GM12873 (cell line): ENCODE results near the gene CRTC1.

Experiments used
- TF ChIP-seq, protein P1 (sequence below): IDR thresholded peaks from 2 replicates; pipeline ENCODE4 v1.5.1; 2012; ENCODE audit warnings: low read depth, mild to moderate bottlenecking, moderate library complexity, low read length, control low read depth; ENCODE audit not compliant: insufficient read depth; ENCODE audit errors: missing control alignments

Gene CRTC1

DNA sequence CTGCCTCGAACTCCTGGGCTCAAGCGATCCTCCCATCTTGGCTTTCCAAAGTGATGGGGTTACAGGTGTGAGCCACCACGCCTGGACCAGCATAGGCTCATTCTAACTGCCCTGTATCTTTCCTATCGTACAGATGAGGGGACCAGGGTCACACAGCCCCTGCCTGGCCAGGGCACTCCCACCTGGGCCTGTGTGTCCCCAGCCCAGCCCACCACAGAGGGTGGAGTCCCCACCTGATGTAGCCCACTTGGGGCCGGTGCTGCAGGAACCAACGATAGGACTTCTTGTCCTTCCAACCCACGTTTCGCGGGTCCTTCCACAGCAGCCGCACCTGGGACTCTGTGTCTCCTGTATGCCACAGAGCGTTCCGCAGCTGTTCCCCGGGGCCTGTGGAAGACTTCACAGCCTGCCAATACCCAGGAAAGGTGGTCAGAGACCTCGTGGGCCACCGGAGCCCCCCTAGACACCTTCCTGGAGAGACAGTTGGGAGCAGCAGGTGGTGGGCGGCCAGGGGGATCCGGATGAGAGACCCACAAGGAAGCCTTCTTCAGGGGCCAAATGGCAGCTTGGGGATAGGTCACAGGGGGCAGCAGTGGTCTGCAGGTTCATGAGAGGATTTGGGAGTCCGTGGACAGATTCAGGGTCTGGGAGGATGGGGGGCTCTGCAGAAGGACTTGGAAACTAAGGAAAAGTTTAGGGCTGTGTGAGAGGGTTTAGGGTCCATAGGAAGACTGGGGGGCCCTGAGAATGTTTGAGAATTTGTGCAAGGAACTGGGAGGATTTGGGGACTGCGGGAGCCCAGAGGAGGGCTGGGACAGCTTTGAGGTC, 100.7 kb downstream of the CRTC1 start:
- TF ChIP-seq, protein P1, sequence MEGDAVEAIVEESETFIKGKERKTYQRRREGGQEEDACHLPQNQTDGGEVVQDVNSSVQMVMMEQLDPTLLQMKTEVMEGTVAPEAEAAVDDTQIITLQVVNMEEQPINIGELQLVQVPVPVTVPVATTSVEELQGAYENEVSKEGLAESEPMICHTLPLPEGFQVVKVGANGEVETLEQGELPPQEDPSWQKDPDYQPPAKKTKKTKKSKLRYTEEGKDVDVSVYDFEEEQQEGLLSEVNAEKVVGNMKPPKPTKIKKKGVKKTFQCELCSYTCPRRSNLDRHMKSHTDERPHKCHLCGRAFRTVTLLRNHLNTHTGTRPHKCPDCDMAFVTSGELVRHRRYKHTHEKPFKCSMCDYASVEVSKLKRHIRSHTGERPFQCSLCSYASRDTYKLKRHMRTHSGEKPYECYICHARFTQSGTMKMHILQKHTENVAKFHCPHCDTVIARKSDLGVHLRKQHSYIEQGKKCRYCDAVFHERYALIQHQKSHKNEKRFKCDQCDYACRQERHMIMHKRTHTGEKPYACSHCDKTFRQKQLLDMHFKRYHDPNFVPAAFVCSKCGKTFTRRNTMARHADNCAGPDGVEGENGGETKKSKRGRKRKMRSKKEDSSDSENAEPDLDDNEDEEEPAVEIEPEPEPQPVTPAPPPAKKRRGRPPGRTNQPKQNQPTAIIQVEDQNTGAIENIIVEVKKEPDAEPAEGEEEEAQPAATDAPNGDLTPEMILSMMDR: no peak

DNA sequence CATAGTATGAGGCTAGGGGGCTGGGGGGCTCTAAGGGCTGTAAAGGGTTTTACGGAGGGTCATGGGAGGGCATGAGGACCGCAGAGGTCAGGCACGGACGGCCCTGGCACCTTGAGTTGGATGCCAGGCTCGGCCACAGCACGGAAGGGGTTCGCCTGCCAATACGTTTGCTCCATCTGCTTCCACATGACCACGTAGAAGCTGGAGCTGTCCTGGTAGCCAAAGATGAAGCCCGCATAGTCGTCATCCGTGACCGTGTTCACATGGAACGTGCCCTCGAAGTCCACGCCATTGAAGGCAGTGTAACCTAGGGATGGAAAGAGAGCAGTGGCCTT, 101.3 kb downstream of the CRTC1 start:
- TF ChIP-seq, protein P1: no peak

DNA sequence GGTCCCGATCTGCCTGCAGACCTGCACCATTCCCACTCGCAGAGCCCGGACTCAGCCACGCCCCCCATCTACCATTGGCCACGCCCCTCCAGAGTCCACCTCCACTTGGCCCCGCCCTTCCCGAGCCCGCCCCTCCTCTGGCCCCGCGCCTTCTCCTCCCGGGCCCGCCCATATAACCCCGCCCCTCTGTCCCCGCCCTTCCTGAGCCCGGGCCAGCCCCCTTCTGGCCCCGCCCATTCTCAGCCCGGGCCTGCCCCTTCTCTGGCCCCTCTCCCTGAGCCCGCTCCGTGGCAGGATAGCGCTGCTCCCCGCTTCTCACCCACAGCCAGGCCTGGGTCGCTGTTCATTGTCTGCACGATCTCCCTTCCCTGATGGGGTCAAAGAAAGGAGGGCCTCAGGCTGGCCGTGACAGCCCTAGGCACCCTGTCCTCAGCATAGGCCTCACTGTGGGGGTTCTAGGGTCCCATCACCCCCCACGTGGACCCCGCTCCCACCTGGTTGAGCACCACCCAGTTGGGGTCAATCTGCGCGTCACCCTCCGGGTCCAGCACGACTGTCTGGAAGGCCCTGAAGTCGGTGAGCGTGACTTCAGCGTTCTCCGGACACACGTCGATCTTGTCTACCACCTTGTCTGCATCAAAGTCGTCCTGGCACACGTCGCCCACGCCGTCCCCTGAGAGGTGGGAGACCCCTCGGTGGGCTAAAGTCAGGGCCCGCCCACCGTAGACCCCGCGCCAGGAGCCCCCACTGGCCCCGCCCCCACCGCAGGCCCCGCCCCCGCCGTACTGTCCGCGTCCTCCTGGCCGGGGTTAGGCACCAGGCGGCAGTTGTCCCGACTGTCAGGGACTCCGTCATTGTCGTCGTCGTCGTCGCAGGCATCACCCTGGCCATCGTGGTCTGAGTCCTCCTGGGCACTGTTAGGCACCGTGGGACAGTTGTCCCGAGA, 102.0 kb downstream of the CRTC1 start:
- TF ChIP-seq, protein P1: no peak

DNA sequence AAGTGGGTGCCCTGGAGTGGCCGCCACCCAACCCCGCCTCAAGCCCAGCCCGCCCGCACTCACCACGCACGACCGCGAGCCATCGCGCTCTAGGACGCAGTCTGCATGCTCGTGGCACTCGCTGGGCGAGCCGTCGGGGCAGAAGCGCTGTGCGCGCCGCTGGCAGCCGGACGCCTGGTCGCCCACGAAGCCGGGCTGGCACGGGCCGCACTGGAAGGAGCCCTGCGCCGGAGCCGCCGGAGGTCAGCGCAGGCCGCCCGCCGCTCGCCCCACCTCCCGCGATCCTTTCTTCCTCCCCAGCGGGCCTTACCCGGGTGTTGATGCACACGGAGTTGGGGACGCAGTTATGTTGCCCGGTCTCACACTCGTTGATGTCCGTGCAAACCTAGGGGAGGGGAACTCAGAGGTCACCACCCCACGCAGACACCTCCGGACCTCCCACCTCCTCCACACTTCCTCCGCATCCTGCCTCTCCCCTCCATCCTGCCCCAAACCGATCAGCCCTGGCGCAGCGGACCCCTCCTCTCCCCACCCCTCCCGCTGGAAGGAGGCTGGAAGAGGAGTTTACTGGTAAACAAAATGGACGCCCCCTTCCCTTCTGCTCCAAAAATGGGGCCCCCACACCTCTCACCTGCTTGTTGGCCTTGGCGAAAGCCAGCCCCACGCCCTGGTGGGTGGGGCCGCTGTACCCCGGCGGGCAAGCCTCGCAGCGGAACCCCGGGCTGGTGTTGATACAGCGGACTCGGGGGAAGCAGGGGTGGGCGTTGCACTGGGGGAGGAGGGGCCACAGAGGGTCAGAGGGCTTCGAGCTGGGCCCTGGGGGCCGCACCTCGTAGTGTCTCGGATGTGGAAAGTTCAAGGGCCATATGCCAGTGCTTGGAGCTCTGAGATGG, 105.3 kb downstream of the CRTC1 start:
- TF ChIP-seq, protein P1: no peak

DNA sequence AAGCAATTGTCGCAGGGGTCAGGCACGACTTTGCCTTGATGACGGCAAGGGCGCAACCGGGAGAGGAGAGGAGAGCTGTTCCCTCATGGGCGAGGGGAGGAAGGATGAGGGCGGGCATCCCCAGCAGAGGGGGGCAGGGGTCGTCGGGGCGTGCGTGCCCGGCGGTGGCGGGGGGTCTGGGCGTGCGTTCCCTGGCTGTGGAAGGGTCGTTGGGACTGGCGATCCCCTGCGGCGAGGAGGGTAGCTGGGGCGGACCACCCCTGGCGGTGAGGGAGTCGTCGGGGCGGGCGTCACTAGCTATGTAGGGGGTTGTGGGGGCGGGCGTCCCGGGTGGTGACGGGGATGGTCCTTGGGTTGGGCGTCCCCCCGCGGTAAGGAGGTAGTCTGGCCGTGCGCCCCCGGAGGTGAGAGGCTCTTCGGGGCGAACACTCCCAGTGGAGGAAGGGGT, 106.0 kb downstream of the CRTC1 start:
- TF ChIP-seq, protein P1: no peak

DNA sequence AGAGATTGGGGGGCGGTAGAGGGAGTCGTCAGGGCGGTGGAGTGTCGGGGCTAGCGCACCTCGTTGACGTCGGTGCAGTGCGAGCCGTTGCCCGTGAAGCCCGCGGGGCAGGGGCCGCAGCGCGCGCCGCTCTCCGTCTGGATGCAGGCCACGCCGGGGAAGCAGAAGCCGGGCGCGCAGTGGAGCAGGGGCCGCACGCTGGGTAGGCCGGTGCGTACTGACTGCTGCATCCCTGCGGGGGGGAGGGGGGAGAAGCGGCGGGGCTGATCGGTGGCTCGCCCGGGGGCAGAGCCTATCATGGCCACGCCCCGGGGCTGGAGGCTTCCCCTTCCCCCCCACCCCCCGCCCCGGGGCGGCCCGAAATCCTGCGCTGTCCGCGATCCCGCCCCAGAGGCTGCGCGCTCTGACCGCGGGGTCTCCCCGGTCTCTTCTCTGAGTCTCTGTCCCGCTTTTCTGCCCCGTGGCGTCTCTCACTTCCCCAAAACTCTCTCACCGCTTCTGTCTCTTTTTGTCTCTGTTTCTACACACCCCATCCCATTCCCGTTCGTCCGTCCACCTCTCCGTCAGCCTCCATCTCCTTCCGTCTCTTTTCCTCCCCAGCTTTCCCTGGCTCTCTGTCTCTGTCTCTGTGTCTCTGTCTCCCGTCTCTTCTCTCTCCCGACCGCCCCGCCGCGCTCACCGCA, 106.5 kb downstream of the CRTC1 start:
- TF ChIP-seq, protein P1: no peak
